ENCODE results near the gene ARSK.
"Not testable (repeated sequence)": the region's sequence is repeated elsewhere in the genome, so short reads cannot be mapped to it uniquely, and the experiment has no call there.

Gene ARSK

DNA sequence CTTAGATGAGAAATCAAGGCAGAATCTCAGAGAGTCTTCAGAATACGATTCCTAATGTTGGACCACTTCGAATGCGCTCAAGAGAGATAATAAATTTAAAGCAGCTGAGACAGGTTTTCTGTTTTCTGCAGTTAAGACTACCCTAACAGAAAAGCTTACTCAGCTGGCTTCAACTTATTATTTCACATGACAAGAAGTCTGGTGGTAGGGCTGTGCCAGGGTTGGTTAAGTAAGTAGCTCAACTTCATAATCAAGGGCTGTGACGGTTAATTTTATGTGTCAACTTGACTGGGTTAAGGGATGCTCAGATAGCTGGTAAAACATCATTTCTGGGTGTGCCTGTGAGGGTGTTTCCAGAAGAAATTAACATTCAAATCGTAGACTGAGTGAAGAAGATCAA is 68.8 kb downstream of the ARSK start:
- no peak for DNase-seq

DNA sequence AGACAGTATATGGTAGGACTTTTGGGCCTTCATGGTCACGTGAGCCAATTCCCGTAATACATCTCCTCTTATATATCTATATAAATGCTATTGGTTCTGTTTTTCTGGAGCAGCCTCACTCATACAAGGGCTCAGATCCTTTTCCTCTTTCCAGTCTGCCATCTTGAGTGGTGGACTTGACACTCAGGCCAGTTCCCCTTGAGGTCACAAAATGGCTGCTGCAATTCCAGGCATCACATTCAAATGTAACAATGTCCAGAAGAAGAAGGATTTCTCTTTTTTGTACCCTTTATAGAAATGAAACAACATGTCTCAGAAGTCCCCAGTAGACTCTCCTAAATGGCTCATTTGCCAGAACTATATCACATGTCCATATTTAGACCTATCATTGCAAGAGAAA is 69.5 kb downstream of the ARSK start:
- DNase-seq = no peak

- no peak for DNase-seq
Measured at GRCh38 chr5:95626701-95627100, 71.8 kb downstream of the ARSK start.

- no peak for DNase-seq
Measured at GRCh38 chr5:95627971-95628810, 73.3 kb downstream of the ARSK start.

DNA sequence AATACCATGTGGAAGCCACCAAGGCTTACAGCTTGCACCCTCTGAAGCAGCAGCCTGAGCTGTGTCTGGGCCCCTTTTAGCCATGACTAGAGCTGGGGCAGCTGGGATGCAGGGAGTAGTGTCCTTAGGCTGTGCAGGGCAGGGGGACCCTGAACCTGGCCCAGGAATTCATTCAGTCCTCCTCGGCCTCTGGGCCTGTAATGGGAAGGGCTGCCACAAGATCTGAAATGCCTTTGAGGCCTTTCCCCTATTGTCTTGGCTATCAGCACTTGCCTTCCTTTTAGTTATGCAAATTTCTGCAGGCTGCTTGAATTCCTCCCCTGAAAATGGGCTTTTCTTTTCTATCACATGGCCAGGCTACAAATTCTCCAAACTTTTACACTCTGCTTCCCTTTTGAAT is 74.0 kb downstream of the ARSK start:
- no peak for DNase-seq

DNA sequence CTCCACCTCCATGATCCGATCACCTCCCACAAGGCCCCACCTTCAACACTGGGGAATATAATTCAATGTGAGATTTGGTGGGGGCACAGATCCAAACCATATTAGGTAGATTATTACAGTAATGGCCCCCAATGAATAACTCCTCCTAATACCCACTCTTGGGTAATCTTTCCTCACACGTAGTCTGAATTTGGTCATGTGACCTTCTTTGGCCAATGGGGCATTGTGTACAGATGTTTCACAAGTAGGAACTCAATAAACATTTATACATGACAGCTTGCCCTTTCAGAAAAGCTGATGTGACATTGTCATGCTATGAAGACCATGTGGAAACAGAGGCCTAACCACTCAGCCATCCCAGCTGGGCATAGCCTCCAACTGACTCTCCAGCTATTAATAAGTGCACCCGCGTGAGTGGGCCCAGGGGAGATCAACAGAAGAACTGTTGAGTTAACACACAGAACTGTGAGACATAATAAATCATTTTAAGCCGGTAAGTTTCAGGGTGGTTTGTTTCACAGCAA is 75.6 kb downstream of the ARSK start:
- DNase-seq = no peak

- DNase-seq = no peak
Measured at GRCh38 chr5:95631255-95631958, 76.5 kb downstream of the ARSK start.

DNA sequence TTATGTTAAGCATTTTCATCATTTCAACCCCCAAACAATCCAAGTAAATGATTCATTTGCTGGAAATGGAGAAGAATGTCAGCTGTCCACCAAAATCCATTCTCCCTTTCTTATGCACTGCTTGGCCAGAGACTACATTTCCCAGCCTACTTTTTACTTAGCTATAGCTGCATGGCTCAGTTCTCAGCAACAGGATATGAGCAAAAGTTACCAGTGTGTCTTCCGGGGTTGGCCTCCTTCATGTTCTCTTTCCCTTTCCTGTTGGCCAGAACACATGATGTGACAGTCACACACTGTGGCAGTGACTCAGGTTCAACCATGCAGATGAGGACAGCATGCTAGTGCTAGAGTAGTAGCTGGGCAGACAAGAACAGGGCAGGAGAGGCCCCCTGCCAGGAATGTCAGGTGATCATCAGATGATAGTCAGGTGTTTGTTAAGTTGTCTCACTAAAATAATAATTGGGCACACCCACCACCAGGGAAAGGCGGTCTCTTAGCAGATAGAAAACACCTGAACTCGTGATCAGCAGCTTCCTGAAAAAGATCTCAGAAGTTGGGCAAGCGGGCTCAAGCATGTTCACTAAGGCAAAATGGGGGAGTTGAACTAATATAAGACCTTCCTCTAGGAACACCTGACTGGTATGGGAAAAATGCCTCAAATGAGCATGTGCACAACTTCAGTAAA is 77.2 kb downstream of the ARSK start:
- no peak for DNase-seq

DNA sequence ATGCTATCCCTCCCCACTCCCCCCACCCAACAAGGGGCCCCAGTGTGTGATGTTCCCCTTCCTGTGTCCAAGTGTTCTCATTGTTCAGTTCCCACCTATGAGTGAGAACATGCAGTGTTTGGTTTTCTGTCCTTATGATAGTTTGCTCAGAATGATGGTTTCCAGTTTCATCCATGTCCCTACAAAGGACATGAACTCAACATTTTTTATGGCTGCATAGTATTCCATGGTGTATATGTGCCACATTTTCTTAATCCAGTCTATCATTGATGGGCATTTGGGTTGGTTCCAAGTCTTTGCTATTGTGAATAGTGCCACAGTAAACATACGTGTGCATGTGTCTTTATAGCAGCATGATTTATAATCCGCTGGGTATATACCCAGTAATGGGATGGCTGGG is 78.0 kb downstream of the ARSK start:
- DNase-seq = not testable (repeated sequence)

DNA sequence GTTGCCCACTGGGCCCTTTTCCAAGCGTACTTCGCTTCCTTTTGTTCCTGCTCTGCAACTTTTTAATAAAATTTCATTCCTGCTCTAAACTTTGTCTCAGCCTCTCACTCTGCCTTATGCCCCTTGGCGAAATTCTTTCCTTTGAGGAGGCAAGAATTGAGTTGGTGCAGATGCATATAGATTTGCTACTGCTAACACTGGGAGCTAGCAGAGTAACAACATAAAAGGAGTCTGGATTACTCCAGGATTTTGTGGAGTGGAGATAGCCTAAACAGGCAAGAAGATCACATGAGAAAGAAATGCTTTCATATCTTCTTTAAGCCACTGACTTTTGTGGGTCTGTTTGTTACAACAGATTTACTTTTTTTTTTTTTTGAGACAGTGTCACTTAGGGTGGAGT is 78.8 kb downstream of the ARSK start:
- DNase-seq = no peak

DNA sequence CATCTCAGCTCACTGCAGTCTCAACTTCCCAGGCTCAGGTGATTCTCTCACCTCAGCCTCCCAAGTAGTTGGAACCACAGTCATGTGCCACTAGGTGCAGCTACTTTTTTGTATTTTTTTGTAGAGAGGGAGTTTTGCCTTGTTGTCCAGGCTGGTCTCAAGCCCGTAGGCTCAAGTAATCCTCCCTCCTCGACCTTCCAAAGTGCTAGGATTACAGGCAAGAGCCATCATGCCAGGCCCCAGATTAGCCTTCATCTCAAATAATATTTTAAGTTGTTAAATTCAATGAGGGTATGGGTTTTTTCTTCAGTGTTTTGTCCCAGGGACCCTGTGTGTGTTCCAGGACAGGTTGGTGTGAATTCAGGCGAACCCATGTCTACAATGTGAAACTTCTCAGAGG is 79.2 kb downstream of the ARSK start:
- no peak for DNase-seq

DNA sequence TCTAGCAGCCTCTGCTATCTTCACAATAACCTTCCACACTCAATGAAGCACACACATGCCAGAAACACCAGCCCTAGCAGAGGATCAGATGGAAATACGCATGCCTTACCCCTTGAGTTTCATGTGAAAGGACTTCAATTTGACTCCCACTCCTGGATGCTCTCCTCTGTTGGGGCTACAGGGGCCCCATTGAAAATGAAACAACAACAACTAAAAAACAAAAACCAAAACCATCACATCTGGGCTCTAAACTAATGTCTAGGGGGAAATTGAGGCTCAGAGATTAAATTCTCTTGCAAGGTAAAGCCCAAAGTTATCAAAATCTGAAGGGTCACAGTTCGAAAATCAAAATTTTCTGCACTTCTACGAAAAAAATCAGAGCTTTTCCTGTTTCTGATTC is 83.7 kb downstream of the ARSK start:
- no peak for DNase-seq

DNA sequence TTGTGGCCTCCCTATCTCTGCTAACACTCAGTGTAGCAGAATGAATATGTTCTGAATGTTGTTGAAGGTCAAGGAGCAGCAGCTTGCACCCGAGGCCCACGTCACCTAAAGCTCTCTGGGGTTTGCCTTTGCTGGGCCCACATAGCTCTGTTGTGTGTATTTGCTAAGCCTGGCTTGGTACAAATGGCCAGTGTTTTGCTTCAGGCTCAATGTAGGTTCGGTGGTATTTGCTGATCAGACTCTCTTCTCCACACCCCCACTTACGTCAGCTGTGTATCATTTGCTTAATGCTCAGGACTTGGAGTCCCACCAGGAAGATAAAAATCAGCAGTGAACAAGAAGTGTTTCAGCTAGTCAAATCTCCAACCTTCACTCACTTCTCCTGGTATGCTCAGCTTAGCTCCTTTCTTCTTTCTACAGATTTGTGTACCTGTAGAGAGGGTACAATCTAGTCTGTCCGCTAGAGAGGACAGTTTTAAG is 86.9 kb downstream of the ARSK start:
- no peak for DNase-seq

DNA sequence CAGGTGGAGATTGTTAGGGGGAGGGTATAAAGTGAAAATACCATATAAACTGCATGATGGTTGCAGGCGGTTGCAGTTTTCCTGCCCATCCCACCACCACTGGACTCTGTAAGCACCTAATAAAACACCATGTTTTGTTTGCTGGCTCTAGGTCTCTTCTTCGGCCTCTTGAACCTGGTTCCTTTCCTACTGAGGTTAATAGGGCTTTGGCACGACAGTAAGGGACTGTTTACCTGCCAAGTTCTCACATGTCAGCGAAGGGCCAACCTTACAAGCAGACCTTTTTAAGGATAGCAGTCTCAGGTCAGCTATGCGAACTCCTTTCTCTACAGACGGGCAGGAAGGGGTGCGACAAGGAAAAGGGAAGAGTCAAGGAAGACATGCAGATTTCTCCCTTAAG is 88.3 kb downstream of the ARSK start:
- no peak for DNase-seq

- DNase-seq = no peak
Measured at GRCh38 chr5:95644351-95645042, 89.6 kb downstream of the ARSK start.

- not testable (repeated sequence) for DNase-seq
Measured at GRCh38 chr5:95646226-95646568, 91.3 kb downstream of the ARSK start.

DNA sequence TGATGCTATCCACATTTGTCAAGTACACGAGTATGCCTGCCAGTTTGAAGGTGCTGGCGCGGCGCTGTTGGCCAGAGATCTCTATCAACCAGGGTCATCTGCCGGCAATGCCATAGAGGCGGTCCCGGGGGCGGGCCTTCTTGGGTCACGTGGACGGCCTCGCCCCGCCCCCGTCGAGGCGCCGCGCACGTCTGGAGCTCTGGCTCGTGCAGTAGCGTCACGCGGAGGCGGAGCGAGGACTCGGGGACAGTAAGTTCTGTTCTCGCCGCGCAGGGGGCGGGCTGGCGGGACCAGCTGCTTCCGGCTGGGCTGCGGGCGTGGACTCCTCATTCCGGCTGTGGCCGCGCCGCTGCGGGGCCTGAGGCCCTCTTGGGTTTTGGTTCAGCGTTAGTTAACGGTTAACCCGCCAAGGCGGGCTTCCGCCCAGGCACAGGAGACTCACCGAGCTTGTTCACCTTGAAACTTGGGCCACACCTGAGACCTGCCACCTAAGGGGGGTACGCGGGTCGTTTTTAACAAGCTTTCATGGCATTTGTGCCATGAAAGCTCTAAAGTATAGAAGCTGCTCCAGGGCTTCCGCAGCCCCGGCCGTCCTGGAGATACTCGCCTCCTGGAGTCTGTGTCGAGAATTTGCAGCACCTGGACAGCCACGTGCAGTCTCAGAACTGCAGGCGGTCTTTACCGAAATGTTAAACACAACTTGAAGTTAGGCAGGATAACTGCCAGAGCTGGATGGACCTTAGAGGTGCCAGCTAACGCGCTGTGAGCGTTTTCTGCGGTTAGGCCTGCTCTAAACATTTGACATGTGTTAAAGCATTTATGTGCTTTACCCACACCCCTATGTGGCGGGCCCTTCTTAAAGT is 91.9 kb downstream of the ARSK start, which contains the start of gene RFESD:
RFESD (plus strand) TSS at position 209 of the 863 bp plus-strand sequence. CDS start 5,495 bp downstream, outside the sequence.
- peak; percentile 47 for DNase-seq

- no peak for DNase-seq
Measured at GRCh38 chr5:95647886-95648860, 93.3 kb downstream of the ARSK start.

- no peak for DNase-seq
Measured at GRCh38 chr5:95649274-95649673, 94.4 kb downstream of the ARSK start.

DNA sequence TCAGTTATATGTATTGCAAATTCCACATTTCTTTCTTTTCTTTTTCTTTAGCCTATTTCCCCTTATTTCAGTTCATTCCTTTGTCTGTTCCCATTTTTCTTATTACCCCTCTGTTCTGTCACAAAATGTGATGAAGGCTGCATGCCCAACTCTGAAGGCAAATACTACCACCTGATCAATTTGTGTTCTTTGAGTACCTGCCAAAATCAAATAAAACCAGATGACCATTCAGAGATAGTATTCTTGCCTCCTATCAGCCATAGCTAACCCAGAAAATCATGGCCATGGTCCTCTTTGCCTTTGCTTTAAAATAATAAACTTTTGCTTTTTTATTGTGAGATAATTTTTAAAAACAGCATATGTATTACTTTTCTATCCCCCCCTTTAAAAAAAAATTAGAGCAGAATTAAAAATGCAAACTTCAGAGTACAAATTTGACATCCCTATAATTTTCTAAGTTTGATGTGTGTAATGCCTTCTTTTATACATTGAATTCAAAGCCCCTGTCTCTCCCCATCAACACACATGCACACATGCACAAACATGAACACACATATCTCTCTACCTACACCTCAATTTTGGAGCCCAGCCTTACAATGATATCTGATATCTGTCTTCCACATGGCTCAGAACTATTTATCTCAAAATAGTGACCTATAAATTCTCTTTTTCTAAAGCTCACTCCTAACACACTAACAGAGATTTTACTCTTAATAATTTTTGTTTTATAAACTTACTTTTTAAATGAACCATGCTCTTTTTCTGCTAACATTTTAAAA is 95.1 kb downstream of the ARSK start:
- no peak for DNase-seq

Data from NCI-H524 treated with DMSO at 0.1 percent for 48 hours (cell line).